Measurements from ENCODE around the gene ARHGAP44.
A peak's percentile ranks its signal among the peaks of the same experiment; 100 is the strongest.

ARHGAP44 gene

GRCh38 chr17:12928736-12929135, 139.4 kb downstream of the ARHGAP44 start:
- Histone ChIP-seq H3K27me3 (ENCODE audit: insufficient read depth, low read depth, severe bottlenecking) (no peaks in the 10 kb centered on the region), H3K4me3 (ENCODE audit: low read depth, low read length) (no peak overlapping the region), H3K27ac (no peak overlapping the region), H3K9me3 (ENCODE audit: severe bottlenecking) (no peaks in the 10 kb centered on the region), H3K36me3 (peaks cover 6% of the 10 kb centered on the region)
- peak; percentile 36; the same call in 1 of the 2 replicates for TF ChIP-seq CTCF (IDR thresholded peaks at IDR 0.05; ENCODE audit: low read depth, low read length)
- no peak for DNase-seq

DNA sequence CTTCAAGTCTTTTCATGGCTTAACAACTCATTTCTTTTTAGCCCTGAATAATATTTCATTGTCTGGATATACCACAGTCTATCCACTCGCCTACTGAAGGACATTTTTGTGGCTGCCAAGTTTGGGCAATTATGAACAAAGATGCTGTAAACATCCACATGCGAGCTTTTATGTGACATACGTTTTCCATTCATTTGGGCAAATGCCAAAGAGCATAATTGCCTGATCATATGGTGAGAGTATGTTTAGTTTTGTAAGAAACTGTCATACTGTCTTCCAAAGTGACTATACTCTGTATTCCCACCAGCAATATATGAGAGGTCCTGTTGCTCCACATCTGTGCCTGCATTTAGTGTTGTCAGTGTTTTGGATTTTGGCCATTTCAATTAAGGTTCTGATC, 147.2 kb downstream of the ARHGAP44 start:
- TF ChIP-seq CTCF (IDR thresholded peaks at IDR 0.05; ENCODE audit: low read depth, low read length), result no peak
- Histone ChIP-seq H3K4me3 (ENCODE audit: low read depth, low read length) (no peak overlapping the region), H3K9me3 (ENCODE audit: severe bottlenecking) (no peaks in the 10 kb centered on the region), H3K27ac (no peak overlapping the region), H3K27me3 (ENCODE audit: insufficient read depth, low read depth, severe bottlenecking) (no peaks in the 10 kb centered on the region), H3K36me3 (no peaks in the 10 kb centered on the region)
- DNase-seq, result no peak

- Histone ChIP-seq H3K4me3 (ENCODE audit: low read depth, low read length) (no peak overlapping the region), H3K9me3 (ENCODE audit: severe bottlenecking) (no peaks in the 10 kb centered on the region), H3K27me3 (ENCODE audit: insufficient read depth, low read depth, severe bottlenecking) (no peaks in the 10 kb centered on the region), H3K36me3 (no peaks in the 10 kb centered on the region), H3K27ac (no peak overlapping the region)
- TF ChIP-seq CTCF (IDR thresholded peaks at IDR 0.05; ENCODE audit: low read depth, low read length), result no peak
- DNase-seq, result no peak
Observed at GRCh38 chr17:12940699-12941098, 151.4 kb downstream of the ARHGAP44 start.

- peaks cover 6% of the 10 kb centered on the region; the same call in 1 of the 2 replicates for H3K36me3 ChIP-seq
- H3K27ac ChIP-seq, result no peak overlapping the region
- no peak overlapping the region for H3K4me3 ChIP-seq (ENCODE audit: low read depth, low read length)
- TF ChIP-seq CTCF (IDR thresholded peaks at IDR 0.05; ENCODE audit: low read depth, low read length), result no peak
- no peaks in the 10 kb centered on the region for H3K27me3 ChIP-seq (ENCODE audit: insufficient read depth, low read depth, severe bottlenecking)
- no peaks in the 10 kb centered on the region for H3K9me3 ChIP-seq (ENCODE audit: severe bottlenecking)
- no peak for DNase-seq
Observed at GRCh38 chr17:12947047-12947446, 157.7 kb downstream of the ARHGAP44 start.

GRCh38 chr17:12952012-12952411, 162.7 kb downstream of the ARHGAP44 start:
- no peaks in the 10 kb centered on the region for H3K9me3 ChIP-seq (ENCODE audit: severe bottlenecking)
- no peaks in the 10 kb centered on the region for H3K27me3 ChIP-seq (ENCODE audit: insufficient read depth, low read depth, severe bottlenecking)
- DNase-seq, result no peak
- H3K36me3 ChIP-seq, result peaks cover 16% of the 10 kb centered on the region
- no peak overlapping the region for H3K4me3 ChIP-seq (ENCODE audit: low read depth, low read length)
- H3K27ac ChIP-seq, result no peak overlapping the region
- no peak for TF ChIP-seq CTCF (IDR thresholded peaks at IDR 0.05; ENCODE audit: low read depth, low read length)

DNA sequence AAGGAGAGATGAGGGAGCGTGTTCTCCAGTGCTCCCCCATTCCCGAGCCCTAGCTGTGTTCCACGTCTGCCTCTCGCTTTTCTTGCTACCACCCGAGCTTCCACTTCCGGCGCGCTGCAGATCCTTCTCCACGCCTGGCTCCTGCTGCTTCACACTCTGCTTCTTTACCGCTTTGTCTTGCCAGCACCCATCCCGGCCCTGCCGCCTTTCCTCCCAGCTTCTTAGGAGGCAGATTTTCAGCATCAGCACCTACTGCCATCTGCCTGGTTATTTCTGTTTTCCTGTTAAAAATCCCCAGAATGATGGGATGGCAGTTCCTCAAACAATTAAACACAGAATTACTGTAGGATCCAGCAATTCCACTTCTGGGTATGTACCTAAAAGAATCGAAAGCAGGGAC, 163.9 kb downstream of the ARHGAP44 start:
- no peak overlapping the region for H3K27ac ChIP-seq
- peaks cover 22% of the 10 kb centered on the region for H3K36me3 ChIP-seq
- H3K4me3 ChIP-seq (ENCODE audit: low read depth, low read length), result no peak overlapping the region

More for the DNA sequence above, 163.9 kb downstream of the ARHGAP44 start:
- no peaks in the 10 kb centered on the region for H3K27me3 ChIP-seq (ENCODE audit: insufficient read depth, low read depth, severe bottlenecking)
- no peaks in the 10 kb centered on the region for H3K9me3 ChIP-seq (ENCODE audit: severe bottlenecking)
- DNase-seq, result no peak
- TF ChIP-seq CTCF (IDR thresholded peaks at IDR 0.05; ENCODE audit: low read depth, low read length), result no peak

Data from WERI-Rb-1 (cell line).